Measurements from ENCODE around the gene PTPRD.
A peak's percentile ranks its signal among the peaks of the same experiment; 100 is the strongest.

Gene PTPRD

DNA sequence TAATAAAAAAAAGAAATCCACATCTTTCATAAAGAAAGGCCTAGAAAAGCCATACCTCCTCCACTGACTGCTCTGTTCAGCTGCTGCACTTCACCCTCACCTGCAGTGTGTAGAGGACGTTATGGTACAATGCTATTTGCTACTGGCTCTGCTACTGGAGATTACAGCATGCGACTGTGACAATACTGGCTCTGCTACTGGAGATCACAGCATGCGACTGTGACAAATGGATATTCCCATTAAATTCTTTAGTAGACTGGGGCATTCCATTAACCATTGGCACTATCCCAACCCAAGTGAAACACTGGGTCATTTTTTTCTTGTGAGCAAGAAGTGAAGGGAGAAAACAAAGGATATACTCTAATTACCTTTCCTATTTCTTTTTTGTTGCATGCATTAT is 1749.7 kb downstream of the PTPRD start:
- DNase-seq (ENCODE audit: low spot score) = no peak

DNA sequence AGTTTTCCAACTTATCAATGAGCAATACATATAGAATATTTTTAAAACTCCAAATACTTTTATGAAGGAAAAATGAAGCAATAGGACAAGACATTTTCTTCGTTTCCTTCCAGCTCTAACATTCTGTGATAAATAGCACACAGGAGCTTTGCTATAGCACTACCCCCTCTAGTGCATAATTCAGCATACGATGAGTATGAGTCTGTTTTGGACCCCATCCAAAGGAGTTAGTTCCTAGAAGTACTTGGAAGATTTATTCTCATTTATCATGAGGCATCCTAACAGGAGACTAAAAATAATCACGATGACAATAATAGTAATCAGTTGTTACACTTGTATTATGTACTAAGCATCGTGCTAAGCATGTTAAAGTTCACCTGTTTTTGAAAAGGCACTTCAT is 1751.9 kb downstream of the PTPRD start:
- no peak for DNase-seq (ENCODE audit: low spot score)

DNA sequence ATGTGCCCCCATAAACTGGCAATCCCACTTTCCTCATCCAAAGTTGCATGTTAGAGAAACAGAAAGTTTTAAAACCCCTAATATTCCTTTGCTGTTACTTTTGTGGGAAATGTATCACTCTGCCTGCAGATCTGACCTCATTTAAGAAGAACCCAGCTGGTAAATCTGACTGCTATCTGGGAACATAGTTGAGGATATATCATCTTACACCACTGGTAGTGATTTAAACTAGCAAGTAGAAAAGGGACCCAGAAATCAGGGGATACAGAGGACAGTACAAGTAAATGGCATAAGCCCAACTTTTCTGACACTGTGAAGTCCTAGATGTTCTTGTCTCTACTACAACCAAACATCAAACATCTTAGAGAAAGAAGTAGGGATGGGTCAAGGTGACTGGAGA is 1752.7 kb downstream of the PTPRD start:
- DNase-seq (ENCODE audit: low spot score) = no peak

DNA sequence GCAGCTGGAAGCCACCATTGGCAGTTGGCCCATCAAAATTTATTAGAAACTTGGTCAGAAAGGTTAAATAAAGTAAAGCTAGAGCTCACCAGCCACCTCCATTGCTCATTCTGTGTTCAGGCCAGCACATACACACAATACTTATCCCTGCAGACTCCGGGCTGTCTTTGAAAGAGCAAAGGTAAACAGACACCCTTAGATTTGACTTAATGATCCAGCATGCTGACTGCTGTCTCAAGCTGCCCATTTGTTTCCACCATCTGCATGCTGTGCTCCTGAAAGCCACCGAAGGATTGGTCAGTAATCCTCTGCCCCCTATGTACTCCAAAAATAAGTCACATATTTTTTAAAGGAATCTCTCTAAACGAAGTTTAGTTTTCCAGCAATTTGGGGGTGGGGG is 1753.4 kb downstream of the PTPRD start:
- no peak for DNase-seq (ENCODE audit: low spot score)

DNA sequence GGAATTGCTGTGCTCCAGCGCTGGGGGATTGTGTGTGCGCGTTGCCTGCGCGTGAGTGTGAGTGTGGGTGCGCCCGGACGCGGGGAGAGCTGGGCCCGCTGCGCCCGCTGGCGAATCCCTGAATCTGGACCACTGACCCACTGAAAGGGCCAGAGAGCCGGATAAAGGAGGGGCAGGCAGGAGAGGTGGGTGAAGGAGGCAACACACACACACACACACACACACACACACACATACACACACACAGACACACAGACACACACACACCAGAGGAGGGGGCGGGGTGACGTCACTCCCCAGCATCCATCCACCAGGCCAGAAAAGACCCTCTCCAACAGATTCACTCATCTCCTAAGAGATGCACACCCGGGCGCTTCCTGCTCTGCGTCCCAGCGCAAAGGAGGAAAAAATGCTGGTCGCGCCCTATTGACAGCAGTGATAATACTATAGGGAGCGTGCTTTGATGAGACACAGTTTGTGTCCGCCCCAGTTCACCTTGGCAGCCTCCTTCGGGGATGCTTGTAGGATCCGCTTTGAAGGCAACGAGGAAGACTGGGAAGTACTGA is 1754.1 kb downstream of the PTPRD start:
- peak; percentile 8 for DNase-seq (ENCODE audit: low spot score)

DNA sequence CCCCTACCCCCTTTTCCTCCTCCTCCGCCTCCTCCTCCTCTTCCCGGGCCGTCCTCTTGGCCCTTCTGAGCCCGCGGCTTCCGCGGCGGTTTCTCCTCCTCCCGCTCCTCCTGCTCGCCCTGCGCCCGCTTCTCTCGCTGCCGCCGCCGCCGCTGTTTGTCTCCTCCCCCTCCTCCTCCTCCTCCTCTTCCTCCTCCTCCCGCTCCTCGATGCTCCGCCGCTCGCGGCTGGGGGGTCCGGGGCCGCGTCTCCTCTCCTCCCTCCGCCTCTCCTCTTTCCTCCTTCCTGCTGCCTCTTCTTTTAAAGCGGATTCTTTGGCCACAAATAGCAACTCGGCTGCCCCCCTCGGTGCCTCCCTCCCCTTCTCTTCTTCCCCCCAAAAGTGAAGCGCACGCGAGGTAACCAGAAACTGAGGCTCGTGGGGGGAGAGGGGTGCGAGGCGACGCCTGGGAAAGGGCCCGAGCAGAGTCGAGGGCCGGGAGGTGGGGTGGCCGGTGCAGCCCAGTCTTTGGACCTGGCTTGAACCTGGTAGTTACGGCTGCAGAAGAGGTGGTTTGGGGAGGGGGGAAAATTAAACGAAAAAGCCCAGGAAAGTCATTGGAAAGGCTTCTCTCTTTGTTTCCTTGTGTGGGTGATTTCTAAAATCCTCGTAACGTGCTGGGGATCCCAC is 1754.7 kb downstream of the PTPRD start:
- DNase-seq (ENCODE audit: low spot score) = peak; percentile 62

DNA sequence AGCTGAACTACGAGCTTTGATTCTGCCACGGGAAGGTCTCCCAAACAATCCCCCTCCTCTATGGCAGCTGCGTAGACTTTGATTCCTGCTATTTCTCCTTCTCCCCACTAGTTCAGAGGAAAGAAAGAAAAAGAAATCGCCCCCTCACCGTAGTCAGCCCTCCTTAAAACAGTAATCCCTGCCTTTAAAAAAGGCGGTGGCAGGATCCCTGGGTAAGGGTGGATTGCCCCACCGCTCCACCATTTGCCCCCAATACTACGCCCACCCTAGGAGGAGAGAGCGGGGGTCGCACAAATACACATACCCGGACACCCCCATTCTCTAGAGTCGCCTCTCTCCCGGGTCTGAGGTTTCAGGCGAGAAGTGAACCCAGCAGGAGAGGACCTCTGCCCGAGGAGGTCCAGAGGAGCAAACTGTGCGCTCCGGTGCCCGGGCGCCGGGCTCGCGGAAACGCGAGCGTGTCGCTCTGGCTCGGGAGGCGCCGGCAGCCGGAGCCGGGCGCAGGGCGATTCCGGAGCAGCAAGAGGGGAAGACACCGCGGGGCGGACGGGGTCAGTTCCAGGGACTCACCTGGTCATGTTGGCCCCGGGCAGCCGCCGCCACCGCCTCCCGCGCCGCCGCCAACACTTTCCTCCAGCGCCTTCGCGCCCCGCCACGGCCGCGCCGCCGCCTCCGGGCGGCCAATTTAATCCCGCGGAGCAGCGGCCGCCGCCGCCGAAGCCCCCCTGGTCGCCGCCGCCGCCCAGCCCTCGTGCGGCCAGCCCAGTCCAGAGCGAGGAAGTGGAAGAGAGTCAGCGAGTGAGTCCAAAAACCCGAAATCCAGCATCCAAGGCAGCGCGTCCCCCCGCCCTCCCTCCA is 1755.5 kb downstream of the PTPRD start:
- DNase-seq (ENCODE audit: low spot score) = peak; percentile 32

DNA sequence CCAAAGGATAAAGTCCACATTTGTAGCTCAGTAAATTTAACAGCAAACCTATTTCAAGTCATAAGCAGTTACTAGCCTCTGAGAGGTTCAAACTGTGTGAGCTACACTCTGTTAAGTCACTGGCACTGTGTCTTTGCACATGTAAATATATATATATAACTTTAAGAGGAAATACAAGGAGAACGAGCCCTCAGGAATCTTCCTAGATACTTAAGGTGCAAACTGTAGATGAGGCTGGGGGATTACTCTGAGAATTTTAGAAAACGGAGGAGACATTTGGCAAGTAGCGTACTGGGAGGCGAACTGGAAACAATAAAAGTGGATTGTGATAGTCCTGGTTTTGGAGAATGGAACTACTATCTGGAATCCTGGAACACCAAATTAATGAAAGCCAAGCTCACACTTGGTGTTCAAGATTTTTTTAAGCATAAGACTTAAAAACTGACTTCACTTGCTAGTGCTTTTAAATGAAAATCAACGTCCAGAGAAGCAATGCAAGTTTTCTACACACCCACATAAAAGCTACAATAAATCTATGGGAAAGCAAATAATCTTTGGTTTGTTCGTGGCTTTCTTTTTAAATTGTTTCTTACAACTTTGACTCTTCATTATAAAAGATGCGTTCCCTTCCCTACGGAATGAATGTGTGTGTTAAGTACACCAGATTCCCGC is 1756.3 kb downstream of the PTPRD start:
- DNase-seq (ENCODE audit: low spot score) = no peak

DNA sequence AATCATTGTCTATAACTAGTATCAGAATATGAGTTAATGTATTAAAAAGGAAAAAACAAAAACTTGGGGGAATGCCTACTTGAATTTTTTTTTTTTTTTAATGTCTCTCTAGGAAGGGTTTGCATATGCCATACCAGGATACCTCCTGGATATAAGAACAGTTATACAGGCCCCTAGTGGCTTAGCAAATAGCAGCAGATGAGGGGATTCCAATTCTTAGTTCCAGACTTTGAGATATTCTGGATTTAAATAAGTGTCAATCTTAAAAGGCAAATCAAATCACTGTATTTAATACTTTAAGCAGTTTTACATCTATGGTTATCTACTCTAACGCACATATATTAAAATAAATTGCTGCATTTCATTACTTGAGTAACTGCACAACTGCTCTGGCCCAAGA is 1757.8 kb downstream of the PTPRD start:
- no peak for DNase-seq (ENCODE audit: low spot score)

DNA sequence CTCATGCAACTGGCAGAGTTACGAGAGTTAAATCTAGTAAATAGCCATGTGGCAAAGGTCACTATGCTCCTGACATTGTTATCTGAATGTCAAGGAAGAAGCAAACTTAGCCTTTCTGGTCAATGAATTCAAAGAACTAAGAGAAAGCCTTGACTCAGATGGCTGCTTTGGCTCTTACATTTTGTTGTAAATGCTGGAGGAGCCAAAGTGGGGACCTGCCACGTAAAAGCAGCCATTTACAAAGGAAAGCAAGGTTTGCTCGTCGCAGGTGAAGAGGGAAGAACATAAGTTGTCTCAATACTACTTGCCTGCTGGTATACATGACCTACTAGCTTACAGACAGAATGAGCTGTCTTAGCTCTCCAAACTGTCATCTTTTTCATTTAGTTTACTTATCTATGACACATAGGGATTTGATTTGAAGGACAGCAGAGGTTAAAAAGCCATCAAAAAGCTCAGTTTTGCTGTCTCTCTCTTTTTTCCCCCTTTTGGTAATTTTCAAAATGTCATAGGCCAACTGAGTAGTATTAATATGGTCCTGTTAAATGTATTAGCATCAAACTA is 1760.4 kb downstream of the PTPRD start:
- DNase-seq (ENCODE audit: low spot score) = peak; percentile 15

DNA sequence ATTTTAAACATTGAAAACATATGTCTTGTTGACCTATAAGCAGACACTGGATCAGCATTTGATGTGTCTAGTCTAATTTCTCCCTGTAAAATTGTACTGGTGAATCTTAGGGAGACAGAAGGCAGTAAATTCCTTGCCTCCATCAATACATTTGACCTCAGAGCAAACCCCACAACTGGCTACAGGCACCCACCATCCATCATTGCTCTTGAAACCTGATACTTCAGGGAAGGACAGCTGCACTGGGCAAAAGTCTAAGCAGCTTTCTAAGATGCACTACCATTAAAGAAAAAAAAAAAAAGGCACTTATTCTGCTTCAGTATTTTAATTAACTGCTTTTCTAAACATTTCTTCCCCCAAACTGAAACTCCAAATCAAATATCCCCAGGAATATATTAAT is 1761.9 kb downstream of the PTPRD start:
- no peak for DNase-seq (ENCODE audit: low spot score)

DNA sequence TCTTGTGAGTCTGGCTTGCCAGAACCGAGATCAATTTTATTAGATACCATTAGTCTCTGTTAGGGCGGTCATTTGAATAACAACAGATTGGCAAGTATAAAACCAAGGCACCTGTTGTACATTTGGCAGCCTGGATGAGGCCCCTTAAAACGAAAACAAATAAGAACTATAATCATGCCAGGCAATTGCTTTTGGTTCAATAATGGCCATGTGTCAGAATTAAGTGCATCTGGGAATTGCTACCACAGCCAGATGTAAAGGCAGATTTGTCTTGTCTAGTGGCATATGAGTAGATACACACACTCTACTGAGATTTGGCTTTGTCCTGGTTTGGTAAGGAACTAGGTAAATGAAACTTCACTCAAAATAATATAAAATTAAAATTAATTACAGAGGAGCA is 1767.0 kb downstream of the PTPRD start:
- no peak for DNase-seq (ENCODE audit: low spot score)

DNA sequence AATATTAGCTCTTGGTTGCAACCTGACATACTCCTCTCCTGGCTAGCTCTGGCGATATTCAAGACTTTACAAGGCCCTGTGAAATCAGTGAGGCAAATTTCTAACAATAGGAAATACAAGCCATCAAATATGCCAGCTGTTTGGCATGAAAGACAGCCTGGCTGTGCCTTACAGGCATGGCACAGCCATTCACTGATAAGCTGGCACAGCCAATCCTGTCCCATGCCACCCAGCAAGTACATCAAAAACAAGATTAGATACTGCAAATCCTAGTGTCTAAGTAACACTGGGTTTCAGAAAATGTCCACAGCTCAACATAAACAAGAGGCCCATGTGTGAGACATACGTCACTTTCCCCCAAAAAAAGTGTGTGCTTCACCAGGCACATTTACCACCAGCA is 1767.4 kb downstream of the PTPRD start:
- DNase-seq (ENCODE audit: low spot score) = no peak

DNA sequence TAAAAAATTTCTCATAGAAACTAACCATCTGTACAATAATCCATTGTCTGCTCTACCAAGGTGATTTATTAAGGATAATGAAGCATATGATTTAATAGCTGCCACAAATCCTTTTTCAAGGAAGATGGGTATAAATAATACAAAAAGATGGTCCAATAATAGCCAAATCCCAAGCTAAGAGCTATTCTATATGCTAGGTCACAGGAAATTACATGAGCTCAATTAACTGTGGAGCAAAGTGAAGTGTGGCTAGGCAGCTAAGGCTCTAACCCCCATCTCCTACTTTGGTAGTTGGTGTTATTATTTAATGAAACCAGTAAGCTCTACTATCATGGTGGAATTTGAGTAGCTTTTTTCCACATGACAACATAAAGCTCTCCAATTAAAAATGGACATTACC is 1768.3 kb downstream of the PTPRD start:
- no peak for DNase-seq (ENCODE audit: low spot score)

DNA sequence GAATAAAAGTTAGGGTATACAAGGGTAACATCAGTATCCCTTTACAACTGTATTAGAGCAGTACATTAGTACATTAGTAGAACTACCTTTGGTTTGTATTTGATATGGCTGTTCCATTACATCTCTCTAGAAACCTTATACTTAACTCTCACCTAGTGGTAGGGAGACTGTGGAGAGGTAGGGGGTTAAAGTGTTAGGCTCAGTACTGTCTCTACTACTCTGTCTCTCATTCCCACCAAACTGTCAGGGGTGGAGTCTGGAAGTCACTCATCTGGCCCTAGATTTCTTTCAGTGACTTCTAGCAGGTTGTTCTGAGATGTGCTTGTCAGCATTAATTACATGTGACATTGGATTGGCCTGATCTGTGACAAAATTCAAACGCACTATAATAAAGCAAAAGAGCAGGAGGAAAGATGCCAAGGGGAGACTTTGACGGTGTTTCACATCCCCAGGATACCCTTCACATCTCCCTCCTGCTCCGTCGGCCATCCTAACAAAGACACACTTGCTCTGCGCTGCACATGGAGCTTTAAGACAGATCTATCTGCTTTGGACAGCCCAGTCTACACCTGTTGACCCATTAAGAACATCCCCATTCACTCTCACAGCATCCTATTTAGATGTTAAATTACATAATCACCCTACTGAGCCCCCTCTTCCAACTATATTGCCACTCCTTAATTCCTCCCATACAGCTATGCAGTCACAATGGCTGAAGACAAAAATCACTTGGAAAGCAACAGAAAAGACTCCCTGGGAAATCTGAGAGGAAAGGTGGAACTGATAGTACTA is 1770.2 kb downstream of the PTPRD start:
- DNase-seq (ENCODE audit: low spot score) = no peak

DNA sequence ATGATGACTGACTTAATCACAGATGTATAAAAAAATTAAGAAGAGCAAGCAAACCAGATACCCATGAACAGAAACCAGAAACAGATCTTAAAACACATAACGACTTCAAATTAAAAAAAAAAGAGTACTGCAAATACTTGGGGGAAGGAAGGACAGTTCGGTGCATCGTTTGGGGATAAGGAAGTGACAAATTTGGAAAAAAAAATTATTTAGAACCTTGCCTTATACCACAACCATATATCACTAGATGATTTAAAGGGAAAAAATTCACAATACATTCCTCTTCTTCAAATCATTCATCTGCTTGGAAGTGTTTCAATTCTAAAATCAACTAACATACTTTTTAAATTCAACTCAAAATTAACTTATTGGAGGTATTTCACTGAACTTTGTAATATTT is 1774.7 kb downstream of the PTPRD start:
- DNase-seq (ENCODE audit: low spot score) = no peak

DNA sequence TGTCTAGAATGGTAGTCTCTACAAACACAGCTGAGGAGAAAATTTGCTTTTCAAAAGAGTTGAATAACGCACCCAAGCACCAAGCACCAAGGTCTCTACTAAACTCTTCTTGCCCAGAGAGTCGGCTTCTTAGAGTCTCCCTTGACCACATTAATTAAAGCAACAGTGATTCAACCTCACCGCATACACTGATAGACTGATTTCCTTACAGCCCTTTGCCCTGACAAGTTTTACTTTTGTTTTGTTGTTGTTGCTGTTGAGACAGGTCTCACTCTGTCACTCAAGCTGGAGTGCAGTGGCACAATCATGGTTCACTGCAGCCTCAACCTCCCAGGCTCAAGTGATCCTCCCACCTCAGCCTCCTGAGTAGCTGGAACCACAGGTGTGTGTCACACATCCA is 1777.5 kb downstream of the PTPRD start:
- DNase-seq (ENCODE audit: low spot score) = no peak

DNA sequence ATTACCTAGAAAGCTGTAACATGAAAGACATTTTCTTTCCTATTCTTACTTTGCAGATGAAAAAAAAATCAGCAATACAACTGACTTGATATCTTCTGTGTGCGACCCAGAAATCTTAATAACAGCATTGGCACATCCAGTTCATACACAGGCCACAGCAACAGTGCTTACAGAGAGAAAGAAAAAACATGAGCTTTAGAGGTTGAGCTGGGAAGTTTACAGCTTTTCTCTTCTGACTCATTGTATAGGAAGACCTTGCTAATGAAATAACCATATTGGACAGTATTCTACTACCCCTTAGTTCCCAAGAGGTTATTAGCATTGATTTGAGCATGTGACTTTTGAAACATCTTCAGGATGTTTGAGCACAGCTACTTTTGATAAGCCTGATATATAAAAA is 1779.8 kb downstream of the PTPRD start:
- DNase-seq (ENCODE audit: low spot score) = no peak

DNA sequence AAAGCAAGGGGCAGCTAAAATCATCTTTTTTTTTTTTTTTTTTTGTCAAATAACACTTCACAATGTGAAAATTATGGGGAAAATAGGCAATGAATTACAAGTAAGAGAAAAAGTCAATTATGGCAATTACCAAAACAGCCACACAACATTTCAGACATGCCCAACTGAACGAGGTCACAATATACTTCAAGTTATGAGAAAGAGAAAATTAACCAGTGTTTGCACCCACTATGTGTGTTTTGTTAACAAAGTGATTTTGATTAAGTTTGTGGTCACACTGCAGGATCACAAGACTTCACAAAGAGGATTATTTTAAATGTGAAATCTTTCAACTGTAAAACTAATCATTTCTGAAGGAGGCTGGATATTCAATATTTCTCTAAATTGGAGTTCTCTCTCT is 1780.4 kb downstream of the PTPRD start:
- DNase-seq (ENCODE audit: low spot score) = no peak

DNA sequence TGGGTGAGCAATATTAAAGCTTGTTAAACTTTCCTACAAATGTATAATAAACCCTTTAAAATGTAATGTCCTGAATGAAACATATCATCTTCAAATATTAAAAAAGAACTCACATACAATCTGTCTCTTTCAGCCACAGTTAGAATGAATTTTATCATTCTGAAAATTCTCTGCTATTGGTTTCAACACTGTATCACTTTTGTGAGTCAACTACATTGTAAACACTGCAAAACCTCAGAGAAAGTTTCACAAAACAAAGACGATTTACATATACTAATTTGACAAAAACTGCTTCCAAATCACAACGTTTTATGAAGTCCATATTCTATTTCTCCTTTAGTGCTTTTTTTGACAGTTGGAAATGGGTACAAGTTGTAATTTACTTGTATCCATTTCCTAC is 1781.2 kb downstream of the PTPRD start:
- no peak for DNase-seq (ENCODE audit: low spot score)

DNA sequence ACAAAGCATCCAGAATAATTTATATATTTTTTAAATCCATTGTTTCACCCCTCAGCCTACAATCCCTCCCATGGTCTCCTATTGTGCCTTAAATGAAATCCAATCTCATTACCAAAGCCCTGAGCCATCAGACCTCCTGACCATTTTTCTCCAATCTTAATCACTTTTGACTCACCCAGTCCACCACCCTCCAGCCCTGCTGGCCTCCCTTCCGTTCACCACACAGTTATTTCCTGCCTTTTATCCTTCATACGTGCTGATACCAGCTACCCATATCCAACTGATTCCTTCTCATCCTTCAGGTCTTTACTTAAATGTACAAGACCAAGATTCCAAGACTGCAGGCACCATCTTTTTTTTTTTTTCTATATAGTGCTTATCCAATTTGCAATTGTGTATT is 1786.5 kb downstream of the PTPRD start:
- no peak for DNase-seq (ENCODE audit: low spot score)

All from iPS-NIHi11 (cell line).